DND-41 (cell line): ENCODE results near the gene EDIL3.

Source experiments
- CTCF ChIP-seq: IDR thresholded peaks from 2 replicates; pipeline ENCODE4 v1.5.1; 2012; ENCODE audit warnings: borderline replicate concordance, low read length, moderate library complexity, mild to moderate bottlenecking; ENCODE audit not compliant: poor library complexity, severe bottlenecking; ENCODE audit errors: extremely low read depth
- EZH2 ChIP-seq: IDR thresholded peaks from 3 replicates; pipeline ENCODE4 v1.6.1; 2012; ENCODE audit warnings: borderline replicate concordance, low read depth, mild to moderate bottlenecking, moderate library complexity, low read length, inconsistent platforms; ENCODE audit not compliant: severe bottlenecking

GRCh38 chr5:83955916-83956315 is 428.8 kb downstream of the EDIL3 start:
- TF ChIP-seq EZH2 (no peak), CTCF (no peak)
